IMR-90 (cell line): ENCODE data around the gene RGS3. TPM values are rescaled to one million over a fixed set of nuclear protein-coding genes. Genes with fewer than 3 reads are reported as not detected.

Experiments
- ATAC-seq: fragments of 200-7000 bp; cut with Tn5 transposase; 2 replicates; pipeline ENCODE4 v1.9.1; 2020; ENCODE audit warnings: low read depth, mild to moderate bottlenecking, moderate library complexity
- BruUV-seq: library from RNA; stranded (reverse); fragments of 400-500 nt; replicated peaks from 2 replicates; lab custom pipeline; 2021; lab: Mats Ljungman, UMichigan
- CTCF ChIA-PET: fragments of 300-600 bp; formaldehyde crosslinking; extraction: SDS; loops from one replicate; lab custom pipeline; 2021; ENCODE audit warnings: antibody characterized with exemption; lab: Yijun Ruan, JAX
- POLR2A ChIA-PET: fragments of 300-600 bp; sonication (Branson Sonifier 250); formaldehyde crosslinking; loops from one replicate; lab custom pipeline; 2022; ENCODE audit warnings: antibody characterized with exemption; ENCODE audit not compliant: unreplicated experiment; lab: Charles Lee
- DNase-seq: peaks from one replicate; pipeline ENCODE4 v3.0.0; 2013
- H2AFZ ChIP-seq: replicated peaks from 2 replicates; pipeline ENCODE3; 2013; ENCODE audit warnings: low read length, mild to moderate bottlenecking; ENCODE audit not compliant: poor library complexity
- H2AK5ac ChIP-seq: 2 replicates; pipeline ENCODE4 v1.6.1; 2013; ENCODE audit warnings: low read depth, low read length, inconsistent platforms
- H2AK9ac ChIP-seq: replicated peaks from 2 replicates; pipeline ENCODE3; 2013; ENCODE audit warnings: mild to moderate bottlenecking, low read depth, low read length, moderate library complexity; ENCODE audit not compliant: poor library complexity
- H2BK120ac ChIP-seq: 2 replicates; pipeline ENCODE4 v1.6.1; 2013; ENCODE audit warnings: low read depth, low read length, inconsistent platforms
- H2BK15ac ChIP-seq: 3 replicates; pipeline ENCODE4 v1.6.1; 2013; ENCODE audit warnings: low read depth, low read length, inconsistent platforms
- H2BK20ac ChIP-seq: 2 replicates; pipeline ENCODE4 v1.6.1; 2013; ENCODE audit warnings: low read depth, mild to moderate bottlenecking, inconsistent platforms, low read length, moderate library complexity
- H2BK5ac ChIP-seq: 2 replicates; pipeline ENCODE4 v1.6.1; 2013; ENCODE audit warnings: mild to moderate bottlenecking, low read depth, low read length, inconsistent platforms; ENCODE audit not compliant: poor library complexity, severe bottlenecking
- H3K14ac ChIP-seq: replicated peaks from 2 replicates; pipeline ENCODE4 v1.6.1; 2013; ENCODE audit warnings: low read depth, low read length, inconsistent platforms
- H3K18ac ChIP-seq: 2 replicates; pipeline ENCODE4 v1.6.1; 2013; ENCODE audit warnings: low read depth, low read length, control low read depth
- H3K23ac ChIP-seq: 2 replicates; pipeline ENCODE4 v1.6.1; 2013; ENCODE audit warnings: low read depth, low read length, inconsistent platforms
- H3K27ac ChIP-seq: 2 replicates; pipeline ENCODE4 v1.5.1; 2013; ENCODE audit warnings: mild to moderate bottlenecking, control low read depth, low read length; ENCODE audit not compliant: insufficient read depth
- H3K27me3 ChIP-seq: 2 replicates; pipeline ENCODE4 v1.6.1; 2013; ENCODE audit warnings: low read length; ENCODE audit not compliant: control insufficient read depth, insufficient read depth
- H3K36me3 ChIP-seq: 2 replicates; pipeline ENCODE4 v1.6.1; 2013; ENCODE audit warnings: low read length, mixed read lengths; ENCODE audit not compliant: control insufficient read depth, insufficient read depth
- H3K4ac ChIP-seq: 2 replicates; pipeline ENCODE4 v1.6.1; 2013; ENCODE audit warnings: low read depth, low read length, inconsistent platforms
- H3K4me1 ChIP-seq: 2 replicates; pipeline ENCODE4 v1.6.1; 2013; ENCODE audit warnings: low read length, mixed read lengths; ENCODE audit not compliant: control insufficient read depth, insufficient read depth
- H3K4me2 ChIP-seq: 2 replicates; pipeline ENCODE4 v1.6.1; 2013; ENCODE audit warnings: low read depth, mild to moderate bottlenecking, control low read depth, low read length, moderate library complexity
- H3K4me3 ChIP-seq: 2 replicates; pipeline ENCODE4 v1.5.1; 2013; ENCODE audit warnings: low read depth, mild to moderate bottlenecking, control low read depth, low read length, moderate library complexity; ENCODE audit not compliant: insufficient read depth
- H3K56ac ChIP-seq: 2 replicates; pipeline ENCODE4 v1.6.1; 2013; ENCODE audit warnings: low read length, inconsistent platforms; ENCODE audit not compliant: insufficient read depth; ENCODE audit errors: extremely low read depth
- H3K79me1 ChIP-seq, 2 experiments: 2 replicates each; pipeline ENCODE4 v1.6.1; 2013; ENCODE audit warnings: low read length in 2 of 2, inconsistent platforms in 1 of 2, low read depth in 1 of 2
- H3K9ac ChIP-seq: 2 replicates; pipeline ENCODE4 v1.6.1; 2013; ENCODE audit warnings: low read depth, low read length, control low read depth
- H3K9me1 ChIP-seq: 2 replicates; pipeline ENCODE4 v1.6.1; 2013; ENCODE audit warnings: low read length, inconsistent platforms; ENCODE audit not compliant: insufficient read depth
- H3K9me3 ChIP-seq: 2 replicates; pipeline ENCODE4 v1.6.1; 2013; ENCODE audit warnings: low read length; ENCODE audit not compliant: control insufficient read depth, insufficient read depth
- H4K20me1 ChIP-seq: 2 replicates; pipeline ENCODE4 v1.6.1; 2013; ENCODE audit warnings: low read length, inconsistent platforms; ENCODE audit not compliant: insufficient read depth
- H4K5ac ChIP-seq: 2 replicates; pipeline ENCODE4 v1.6.1; 2013; ENCODE audit warnings: mild to moderate bottlenecking, low read depth, low read length, control low read depth
- H4K8ac ChIP-seq, 2 experiments: 2 replicates each; pipeline ENCODE4 v1.6.1; 2013; ENCODE audit warnings: low read depth in 2 of 2, low read length in 2 of 2, control low read depth in 1 of 2, inconsistent platforms in 1 of 2
- H4K91ac ChIP-seq: 2 replicates; pipeline ENCODE4 v1.6.1; 2013; ENCODE audit warnings: low read depth, low read length, inconsistent platforms; ENCODE audit not compliant: insufficient read depth
- BHLHE40 ChIP-seq: fragments of 150-350 bp; IDR thresholded peaks from 2 replicates; pipeline ENCODE4 v1.6.1; 2016; ENCODE audit warnings: mild to moderate bottlenecking, low read depth, low read length
- CEBPB ChIP-seq: IDR thresholded peaks from 2 replicates; pipeline ENCODE4 v1.6.1; 2012; ENCODE audit warnings: low read depth, low read length, improper control_type of control experiment
- CHD1 ChIP-seq: IDR thresholded peaks from 2 replicates; pipeline ENCODE4 v1.6.1; 2012; ENCODE audit warnings: low read depth, low read length, improper control_type of control experiment
- FOS ChIP-seq: fragments of 150-350 bp; IDR thresholded peaks from 2 replicates; pipeline ENCODE4 v1.6.1; 2016; ENCODE audit warnings: low read depth, low read length
- MAZ ChIP-seq: IDR thresholded peaks from 2 replicates; pipeline ENCODE4 v1.6.1; 2012; ENCODE audit warnings: low read depth, mild to moderate bottlenecking, low read length, improper control_type of control experiment, moderate library complexity, borderline replicate concordance
- MXI1 ChIP-seq: IDR thresholded peaks from 2 replicates; pipeline ENCODE4 v1.6.1; 2012; ENCODE audit warnings: low read depth, mild to moderate bottlenecking, low read length, moderate library complexity, borderline replicate concordance
- NFE2L2 ChIP-seq: fragments of 150-350 bp; IDR thresholded peaks from 2 replicates; pipeline ENCODE4 v1.6.1; 2016; ENCODE audit warnings: low read depth, mild to moderate bottlenecking, low read length
- POLR2A ChIP-seq: IDR thresholded peaks from 2 replicates; pipeline ENCODE4 v1.6.1; 2012; ENCODE audit warnings: mild to moderate bottlenecking, low read depth, low read length
- RAD21 ChIP-seq: IDR thresholded peaks from 2 replicates; pipeline ENCODE4 v1.6.1; 2012; ENCODE audit warnings: low read length, improper control_type of control experiment
- RCOR1 ChIP-seq: IDR thresholded peaks from 2 replicates; pipeline ENCODE4 v1.6.1; 2012; ENCODE audit warnings: mild to moderate bottlenecking, low read length, improper control_type of control experiment; ENCODE audit not compliant: insufficient replicate concordance
- RFX5 ChIP-seq: IDR thresholded peaks from 2 replicates; pipeline ENCODE4 v1.8.0; 2012; ENCODE audit warnings: low read depth, mild to moderate bottlenecking, low read length, moderate library complexity
- SMC3 ChIP-seq: fragments of 150-350 bp; IDR thresholded peaks from 2 replicates; pipeline ENCODE4 v1.6.1; 2016; ENCODE audit warnings: low read depth, mild to moderate bottlenecking, antibody characterized with exemption, low read length, moderate library complexity
- WGBS, 2 experiments: methylation state at CpG; one replicate each; pipeline versions ENCODE4 v1.1.5 to v1.1.7; 2013; ENCODE audit warnings: missing lambda C conversion rate in 2 of 2; ENCODE audit not compliant: insufficient read length in 1 of 2; ENCODE audit errors: extremely low coverage in 2 of 2; 5-methylcytosine and 5-hydroxymethylcytosine counted together
- dilution Hi-C: fragments of 300-500 bp; cut with HindIII; formaldehyde crosslinking; loops from one replicate; pipeline ENCODE4 v1.14.3; 2018; ENCODE audit warnings: low sequenced_read_pairs; ENCODE audit not compliant: unreplicated experiment
- in situ Hi-C: fragments of 300-500 bp; cut with MboI; formaldehyde crosslinking; loops from 3 replicates; pipeline ENCODE4 v1.14.3; 2019; ENCODE audit warnings: low sequenced_read_pairs, inconsistent platforms, mixed read lengths
- intact Hi-C: fragments of 100-400 bp; cut with micrococcal nuclease; formaldehyde crosslinking; loops from 2 replicates; pipeline ENCODE4 v1.10.0; 2022
- polyA plus RNA-seq, 3 experiments: library from polyadenylated mRNA; depleted of rRNA; stranded (reverse); fragments of >200 nt; gene quantifications; 2 replicates each; pipeline ENCODE4 v1.2.3, GENCODE V29; 2012; ENCODE audit warnings: low replicate concordance in 1 of 3
- total RNA-seq: library from RNA; depleted of rRNA; stranded (reverse); fragments of >200 nt; gene quantifications from 2 replicates; pipeline ENCODE4 v1.2.3, GENCODE V29; 2012
- TF ChIP-seq, protein P1 (sequence below): fragments of 150-350 bp; IDR thresholded peaks from 2 replicates; pipeline ENCODE4 v1.6.1; 2017; ENCODE audit warnings: mild to moderate bottlenecking, antibody characterized with exemption, low read length, low read depth
- TF ChIP-seq, protein P2 (sequence below): conservative IDR thresholded peaks from 2 replicates; pipeline ENCODE4 v1.5.1; 2012; ENCODE audit warnings: mild to moderate bottlenecking, low read depth, low read length, improper control_type of control experiment

RGS3 gene
- total and polyA plus RNA-seq, 2 of the 4 experiments (the other 2 are of a cell fraction) = 51.8 to 65.6 TPM

DNA sequence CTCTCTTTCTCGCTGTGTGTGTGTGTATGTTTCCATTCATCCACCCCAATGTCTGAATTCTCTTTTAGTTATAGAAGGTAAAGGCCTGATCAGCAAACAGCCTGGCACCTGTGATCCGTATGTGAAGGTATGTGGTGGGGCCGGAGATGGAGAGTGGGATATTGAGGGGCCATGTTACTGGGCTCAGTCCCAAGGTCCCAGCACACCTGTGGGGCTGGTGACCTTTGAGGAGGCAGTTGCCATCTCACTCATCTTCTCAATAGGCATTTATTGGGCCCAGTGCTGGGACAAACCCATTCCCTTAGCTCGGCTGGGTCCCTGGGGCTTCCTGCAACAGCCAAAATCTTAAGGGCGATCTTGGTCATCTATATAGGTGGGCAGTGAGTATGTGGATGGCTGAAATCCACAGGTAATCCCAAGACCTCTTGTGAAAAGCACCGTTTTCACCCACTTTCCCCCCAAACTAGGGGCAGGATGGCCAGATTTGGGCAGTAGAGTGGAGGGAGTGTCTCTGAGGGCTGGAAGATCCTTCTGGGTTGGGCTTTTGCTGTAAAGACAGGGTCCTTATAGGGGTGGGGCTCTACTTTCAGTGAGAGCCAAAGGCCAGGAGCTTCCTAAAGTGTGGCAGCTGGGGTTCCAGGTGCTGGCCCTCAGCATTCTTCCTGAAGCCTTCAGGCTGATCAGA, 19.6 kb downstream of the RGS3 start:
- no peak overlapping the region for H3K4me2 ChIP-seq
- no peak overlapping the region for H3K4me3 ChIP-seq
- peak overlapping the region; percentile 41; the same call in 1 of the 2 replicates for H4K91ac ChIP-seq
- no peak for DNase-seq
- no peaks in the 10 kb centered on the region; the same call in 1 of the 2 replicates for H4K20me1 ChIP-seq
- H3K56ac ChIP-seq = no peak overlapping the region
- intact Hi-C loops = no loop called here
- peak overlapping the region; percentile 81 for H3K4ac ChIP-seq
- H3K9me3 ChIP-seq = no peaks in the 10 kb centered on the region
- peaks cover 15% of the 10 kb centered on the region for H3K9me1 ChIP-seq
- ChIA-PET POLR2A (no interaction called here), CTCF (no interaction called here)
- no peak overlapping the region for H2BK5ac ChIP-seq
- H3K18ac ChIP-seq = peak overlapping the region; percentile 85; the same call in 1 of the 2 replicates
- H3K9ac ChIP-seq = no peak overlapping the region
- peak overlapping the region; percentile 92 for H2BK120ac ChIP-seq
- peak overlapping the region; percentile 53; the same call in 1 of the 2 replicates for H3K14ac ChIP-seq
- no peak for ATAC-seq
- dilution Hi-C loops = no loop called here
- peak overlapping the region; percentile 71 for H2AFZ ChIP-seq
- in situ Hi-C loops = no loop called here
- peak overlapping the region; percentile 95; the same call in 1 of the 3 replicates for H2BK15ac ChIP-seq
- no peaks in the 10 kb centered on the region for H3K79me1 ChIP-seq
- no peaks in the 10 kb centered on the region for H3K27me3 ChIP-seq
- peak overlapping the region; percentile 70 for H2AK5ac ChIP-seq
- H4K8ac ChIP-seq = peak overlapping the region; percentile 68 to 87; a peak in 1 of 4 replicates
- no TSS peak for BruUV-seq
- WGBS, 2 experiments = no CpG with 5 or more reads among the region's 6 CpGs
- no peak overlapping the region for H3K27ac ChIP-seq
- TF ChIP-seq FOS (no peak), CEBPB (no peak), MAZ (no peak), SMC3 (no peak), RAD21 (no peak), RCOR1 (no peak), NFE2L2 (no peak), BHLHE40 (no peak), CHD1 (no peak), POLR2A (no peak), RFX5 (no peak), MXI1 (no peak)
- TF ChIP-seq, protein P1, sequence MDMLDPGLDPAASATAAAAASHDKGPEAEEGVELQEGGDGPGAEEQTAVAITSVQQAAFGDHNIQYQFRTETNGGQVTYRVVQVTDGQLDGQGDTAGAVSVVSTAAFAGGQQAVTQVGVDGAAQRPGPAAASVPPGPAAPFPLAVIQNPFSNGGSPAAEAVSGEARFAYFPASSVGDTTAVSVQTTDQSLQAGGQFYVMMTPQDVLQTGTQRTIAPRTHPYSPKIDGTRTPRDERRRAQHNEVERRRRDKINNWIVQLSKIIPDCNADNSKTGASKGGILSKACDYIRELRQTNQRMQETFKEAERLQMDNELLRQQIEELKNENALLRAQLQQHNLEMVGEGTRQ = no peak
- TF ChIP-seq, protein P2, sequence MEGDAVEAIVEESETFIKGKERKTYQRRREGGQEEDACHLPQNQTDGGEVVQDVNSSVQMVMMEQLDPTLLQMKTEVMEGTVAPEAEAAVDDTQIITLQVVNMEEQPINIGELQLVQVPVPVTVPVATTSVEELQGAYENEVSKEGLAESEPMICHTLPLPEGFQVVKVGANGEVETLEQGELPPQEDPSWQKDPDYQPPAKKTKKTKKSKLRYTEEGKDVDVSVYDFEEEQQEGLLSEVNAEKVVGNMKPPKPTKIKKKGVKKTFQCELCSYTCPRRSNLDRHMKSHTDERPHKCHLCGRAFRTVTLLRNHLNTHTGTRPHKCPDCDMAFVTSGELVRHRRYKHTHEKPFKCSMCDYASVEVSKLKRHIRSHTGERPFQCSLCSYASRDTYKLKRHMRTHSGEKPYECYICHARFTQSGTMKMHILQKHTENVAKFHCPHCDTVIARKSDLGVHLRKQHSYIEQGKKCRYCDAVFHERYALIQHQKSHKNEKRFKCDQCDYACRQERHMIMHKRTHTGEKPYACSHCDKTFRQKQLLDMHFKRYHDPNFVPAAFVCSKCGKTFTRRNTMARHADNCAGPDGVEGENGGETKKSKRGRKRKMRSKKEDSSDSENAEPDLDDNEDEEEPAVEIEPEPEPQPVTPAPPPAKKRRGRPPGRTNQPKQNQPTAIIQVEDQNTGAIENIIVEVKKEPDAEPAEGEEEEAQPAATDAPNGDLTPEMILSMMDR = no peak
- H2AK9ac ChIP-seq = peak overlapping the region; percentile 33
- no peaks in the 10 kb centered on the region for H3K36me3 ChIP-seq
- H3K23ac ChIP-seq = no peak overlapping the region
- peak overlapping the region; percentile 67 for H2BK20ac ChIP-seq
- peaks cover 18% of the 10 kb centered on the region for H3K4me1 ChIP-seq
- peak overlapping the region; percentile 31 for H4K5ac ChIP-seq
